SK-N-SH (cell line): ENCODE data around the gene TRPC3.

Experiments used
- CHD2 ChIP-seq: fragments of 150-350 bp; IDR thresholded peaks from 2 replicates; pipeline ENCODE4 v1.6.1; 2018; ENCODE audit warnings: low read length; ENCODE audit not compliant: partially characterized antibody
- CTCF ChIP-seq: fragments of 200-600 bp; sonication (generic); IDR thresholded peaks from 2 replicates; pipeline ENCODE4 v1.6.1; 2017; ENCODE audit warnings: antibody characterized with exemption, mild to moderate bottlenecking, moderate library complexity
- EP300 ChIP-seq, 2 experiments: IDR thresholded peaks; 2 replicates each; pipeline versions ENCODE4 v1.4.0 to v1.6.1; 2012; ENCODE audit warnings: borderline replicate concordance in 1 of 2, low read depth in 1 of 2, low read length in 1 of 2
- EZH2phosphoT487 ChIP-seq: fragments of 200-600 bp; sonication (generic); IDR thresholded peaks from 2 replicates; pipeline ENCODE4 v1.6.1; 2017; ENCODE audit warnings: low read depth, mixed run types, mild to moderate bottlenecking, antibody characterized with exemption, moderate library complexity, borderline replicate concordance
- GATA2 ChIP-seq: sonication (generic); formaldehyde crosslinking; IDR thresholded peaks from 2 replicates; pipeline ENCODE4 v1.5.0; 2020; ENCODE audit warnings: mild to moderate bottlenecking, missing genetic modification reagents
- JUND ChIP-seq: IDR thresholded peaks from 2 replicates; pipeline ENCODE4 v1.4.0; 2012
- POLR2AphosphoS5 ChIP-seq: IDR thresholded peaks from 2 replicates; pipeline ENCODE4 v1.6.1; 2012; ENCODE audit warnings: low read depth, low read length
- RCOR1 ChIP-seq: fragments of 150-350 bp; IDR thresholded peaks from 2 replicates; pipeline ENCODE4 v1.6.1; 2017; ENCODE audit warnings: antibody characterized with exemption, low read length
- REST ChIP-seq: IDR thresholded peaks from 2 replicates; pipeline ENCODE4 v1.6.1; 2012; ENCODE audit warnings: mild to moderate bottlenecking, low read depth, low read length, moderate library complexity
- RFX5 ChIP-seq: IDR thresholded peaks from 2 replicates; pipeline ENCODE4 v1.6.1; 2012; ENCODE audit warnings: mild to moderate bottlenecking, improper control_type of control experiment, low read length
- TAF1 ChIP-seq: IDR thresholded peaks from 2 replicates; pipeline ENCODE4 v1.6.1; 2012; ENCODE audit warnings: low read depth, mild to moderate bottlenecking, low read length, moderate library complexity, borderline replicate concordance

GRCh38 chr4:122000849-122001248 lies 49.0 kb upstream of the TRPC3 start:
- TF ChIP-seq CTCF = no peak
- TF ChIP-seq CHD2 = no peak
- TF ChIP-seq JUND = no peak
- TF ChIP-seq EP300 (IDR thresholded peaks at IDR 0.05; ENCODE audit: borderline replicate concordance in 1 of 2, low read depth in 1 of 2, low read length in 1 of 2) = no peak
- no peak for TF ChIP-seq REST
- no peak for TF ChIP-seq EZH2phosphoT487
- TF ChIP-seq POLR2AphosphoS5 = no peak
- TF ChIP-seq GATA2 = no peak
- TF ChIP-seq TAF1 = no peak
- TF ChIP-seq RFX5 = no peak
- no peak for TF ChIP-seq RCOR1
